Right hindlimb (tissue), 1 donor: ENCODE measurements around the gene BPIFB6.

Experiments used
- DNase-seq: peaks from one replicate; pipeline ENCODE4 v3.0.0-alpha.2; 2018

The BPIFB6 gene

GRCh38 chr20:33031531-33031930 lies at the start of gene BPIFB6:
Gene BPIFB6, plus strand, starts transcription at chr20:33031648. Its CDS starts 0 bp downstream, at chr20:33031648.
- DNase-seq = no peak

- DNase-seq = no peak
Observed at GRCh38 chr20:32982617-32983458, 48.6 kb upstream of the BPIFB6 start.

GRCh38 chr20:32983459-32984112 lies 47.9 kb upstream of the BPIFB6 start:
- DNase-seq = no peak

- DNase-seq = no peak
Observed at GRCh38 chr20:32984196-32984595, 47.3 kb upstream of the BPIFB6 start.

- no peak for DNase-seq
Observed at GRCh38 chr20:32984631-32985354, 46.7 kb upstream of the BPIFB6 start.

- no peak for DNase-seq
Observed at GRCh38 chr20:32985596-32985995, 45.9 kb upstream of the BPIFB6 start.

- DNase-seq = no peak
Observed at GRCh38 chr20:32986331-32986966, 45.0 kb upstream of the BPIFB6 start.

GRCh38 chr20:32987044-32987825 lies 44.2 kb upstream of the BPIFB6 start:
- DNase-seq = no peak

GRCh38 chr20:32988008-32988407 lies 43.4 kb upstream of the BPIFB6 start:
- no peak for DNase-seq

- no peak for DNase-seq
Observed at GRCh38 chr20:32989507-32990283, 41.8 kb upstream of the BPIFB6 start.

- DNase-seq = no peak
Observed at GRCh38 chr20:32990426-32990825, 41.0 kb upstream of the BPIFB6 start.

GRCh38 chr20:32991383-32991782 lies 40.1 kb upstream of the BPIFB6 start:
- DNase-seq = no peak

- no peak for DNase-seq
Observed at GRCh38 chr20:32991792-32992641, 39.4 kb upstream of the BPIFB6 start.

- DNase-seq = no peak
Observed at GRCh38 chr20:32993496-32994050, 37.9 kb upstream of the BPIFB6 start.

GRCh38 chr20:32995802-32996201 lies 35.6 kb upstream of the BPIFB6 start:
- DNase-seq = no peak

- no peak for DNase-seq
Observed at GRCh38 chr20:32997431-32997830, 34.0 kb upstream of the BPIFB6 start.

- no peak for DNase-seq
Observed at GRCh38 chr20:32999603-33000250, 31.7 kb upstream of the BPIFB6 start.

GRCh38 chr20:33000802-33001466 lies 30.5 kb upstream of the BPIFB6 start:
- no peak for DNase-seq
